Activated CD4-positive, CD25-positive, alpha-beta regulatory T cell (primary cell): ENCODE results near the gene YBX3.
A peak's percentile ranks its signal among the peaks of the same experiment; 100 is the strongest.
"Not testable (repeated sequence)": the region's sequence is repeated elsewhere in the genome, so short reads cannot be mapped to it uniquely, and the experiment has no call there.

Experiments
- DNase-seq, 4 experiments: peaks; one replicate each; lab custom pipeline; 2025; lab: John Stamatoyannopoulos, UW

YBX3 gene

DNA sequence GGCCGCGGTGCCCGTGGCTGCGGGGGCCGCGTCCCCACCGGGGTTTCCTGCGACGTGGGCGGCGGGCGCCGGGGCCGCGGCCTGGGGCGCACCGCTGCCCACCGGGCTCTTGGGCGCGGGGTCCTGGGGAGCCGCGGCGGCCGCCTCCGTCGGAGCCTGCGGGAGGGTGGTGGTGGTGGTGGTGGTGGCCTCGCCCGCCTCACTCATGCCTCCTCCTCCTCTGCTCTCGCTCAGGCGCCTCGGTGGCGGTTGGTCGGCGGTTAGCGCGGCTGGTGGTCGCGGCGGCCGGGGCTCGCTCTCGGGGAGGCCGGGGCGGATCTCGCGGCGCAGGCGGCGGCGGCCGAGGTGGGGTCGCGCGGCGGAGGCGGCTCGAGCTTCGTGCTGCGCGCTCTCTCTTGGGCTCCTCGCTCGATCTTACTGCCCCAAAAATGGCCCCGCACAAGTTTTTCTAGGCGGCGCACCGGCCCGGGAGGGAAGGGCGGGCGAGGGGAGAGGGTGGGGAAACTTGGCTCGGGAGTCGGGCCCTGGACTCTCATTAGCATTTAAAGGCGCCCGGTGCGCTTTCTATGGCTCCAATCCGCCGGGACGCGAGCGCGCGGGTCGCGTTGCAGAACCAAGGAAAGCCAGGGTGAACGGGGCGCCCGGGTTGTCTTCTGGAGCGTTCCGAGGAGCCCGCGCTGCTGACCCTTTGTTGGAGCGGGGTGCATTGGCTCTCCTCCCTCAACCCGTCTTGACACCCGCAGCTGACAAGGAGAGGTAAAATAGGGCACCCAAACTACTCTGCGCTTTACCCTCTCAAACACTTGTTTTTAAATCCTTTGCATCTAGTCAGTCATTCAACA is at the start of gene YBX3:
TSS of gene YBX3 (minus strand) at position 419 of the 842 bp plus-strand sequence. CDS start at position 207, 212 bp downstream.
- no peak for DNase-seq

DNA sequence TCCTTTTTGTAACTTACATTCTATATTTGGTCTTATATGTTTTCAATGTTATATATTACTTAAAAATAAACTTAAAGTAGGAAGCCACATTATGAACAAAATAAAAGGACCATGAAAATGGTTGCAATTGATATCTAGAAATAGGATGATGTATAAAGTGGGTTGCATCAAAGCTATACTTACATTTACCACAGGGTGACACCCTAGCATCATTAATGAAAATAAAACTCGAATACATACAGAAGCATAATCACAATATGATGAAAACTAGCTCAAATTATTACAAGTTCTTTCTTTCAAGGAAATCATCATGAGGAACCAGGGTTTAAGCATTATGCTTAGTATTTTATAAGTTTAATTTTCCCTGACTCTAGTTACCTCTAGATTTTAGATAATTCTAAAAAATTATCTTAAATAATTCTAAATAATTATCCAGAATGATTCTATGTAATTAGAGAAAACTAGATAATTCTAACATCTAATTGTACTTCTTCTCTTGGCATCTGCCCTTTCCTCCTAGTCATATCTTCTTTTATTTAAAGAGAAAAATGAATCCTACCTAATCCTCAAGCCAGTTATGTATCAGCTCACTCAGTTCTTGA is 48.1 kb upstream of the YBX3 start:
- DNase-seq: no peak

GRCh38 chr12:10759657-10760056 is 36.5 kb upstream of the YBX3 start:
- DNase-seq: no peak

- no peak for DNase-seq
Observed at GRCh38 chr12:10756194-10756593, 33.1 kb upstream of the YBX3 start.

- no peak for DNase-seq
Observed at GRCh38 chr12:10753059-10753458, 29.9 kb upstream of the YBX3 start.

DNA sequence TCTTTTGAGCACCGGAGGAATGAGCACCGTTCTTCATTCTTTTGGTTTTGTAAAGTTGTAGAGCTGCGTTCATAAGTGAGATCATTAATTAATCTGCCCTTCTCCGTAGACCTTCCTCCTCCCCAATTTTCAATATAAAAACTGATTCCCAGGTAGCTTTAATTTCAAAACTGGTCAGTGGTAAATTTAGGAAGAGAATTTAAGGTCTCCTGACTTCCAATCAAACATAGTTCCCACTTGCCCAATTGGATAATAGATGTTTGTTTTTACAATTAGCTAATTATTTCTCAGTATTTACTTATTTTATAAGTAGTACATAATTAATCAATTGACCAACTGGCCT is 27.2 kb upstream of the YBX3 start:
- DNase-seq: no peak

DNA sequence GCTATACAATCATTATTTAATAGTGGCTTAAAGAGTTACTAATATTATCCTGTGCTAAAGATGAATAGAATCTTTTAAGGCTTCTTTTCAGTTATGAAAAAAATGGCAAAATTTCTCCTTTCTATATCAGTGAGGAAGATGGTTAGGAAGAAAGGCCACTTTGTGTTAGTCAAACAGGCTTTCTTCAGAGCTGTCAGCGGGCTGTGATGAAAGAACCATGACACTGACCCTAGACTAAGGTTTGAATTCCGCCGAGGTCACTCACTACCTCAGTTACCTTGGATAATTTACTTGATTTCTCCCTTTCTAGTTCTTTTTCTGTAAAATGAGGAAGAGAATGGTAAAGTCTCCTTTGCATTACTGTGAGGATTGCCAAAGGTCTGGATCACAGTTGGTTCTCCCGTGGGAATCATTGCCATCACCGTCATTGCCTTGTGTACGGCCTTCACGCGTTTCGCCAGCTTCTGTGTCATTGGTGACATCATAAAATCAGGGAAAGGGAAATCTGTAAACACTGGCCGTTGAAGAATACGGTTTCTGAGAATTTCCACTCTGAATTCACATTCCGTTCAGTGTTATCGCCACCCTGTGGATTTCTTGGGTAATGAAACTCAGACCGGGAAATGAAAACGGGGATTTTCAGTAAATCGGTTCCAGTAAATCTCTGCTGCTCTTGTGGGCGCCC is 26.7 kb upstream of the YBX3 start:
- DNase-seq: peak in 3 of 4 experiments; percentile 6 to 29 (median 19)

DNA sequence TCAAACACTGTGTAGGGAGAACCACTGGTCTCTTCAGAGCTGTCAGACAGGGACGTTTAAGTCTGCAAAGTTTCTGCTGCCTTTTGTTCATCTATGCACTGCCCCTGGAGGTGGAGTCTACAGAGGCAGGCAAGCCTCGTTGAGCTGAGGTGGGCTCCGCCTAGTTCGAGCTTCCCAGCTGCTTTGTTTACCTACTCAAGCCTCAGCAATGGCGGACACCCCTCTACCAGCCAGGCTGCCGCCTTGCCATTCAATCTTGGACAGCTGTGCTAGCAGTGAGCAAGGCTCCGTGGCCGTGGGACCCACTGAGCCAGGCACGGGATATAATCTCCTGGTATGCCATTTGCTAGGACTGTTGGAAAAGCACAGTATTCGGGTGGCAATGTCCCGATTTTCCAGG is 24.6 kb upstream of the YBX3 start:
- no peak for DNase-seq

DNA sequence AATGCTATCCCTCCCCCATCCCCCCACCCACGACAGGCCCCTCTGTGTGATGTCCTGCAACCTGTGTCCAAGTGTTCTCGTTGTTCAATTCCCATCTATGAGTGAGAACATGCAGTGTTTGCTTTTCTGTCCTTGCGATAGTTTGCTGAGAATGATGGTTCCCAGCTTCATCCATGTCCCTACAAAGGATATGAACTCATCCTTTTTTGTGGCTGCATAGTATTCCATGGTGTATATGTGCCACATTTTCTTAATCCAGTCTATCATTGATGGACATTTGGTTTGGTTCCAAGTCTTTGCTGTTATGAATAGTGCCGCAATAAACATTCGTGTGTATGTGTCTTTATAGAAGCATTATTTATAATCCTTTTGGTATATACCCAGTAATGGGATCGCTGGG is 20.3 kb upstream of the YBX3 start:
- DNase-seq: not testable (repeated sequence)

- DNase-seq: no peak
Observed at GRCh38 chr12:10741845-10742244, 18.7 kb upstream of the YBX3 start.

GRCh38 chr12:10740182-10740581 is 17.1 kb upstream of the YBX3 start:
- DNase-seq: no peak

DNA sequence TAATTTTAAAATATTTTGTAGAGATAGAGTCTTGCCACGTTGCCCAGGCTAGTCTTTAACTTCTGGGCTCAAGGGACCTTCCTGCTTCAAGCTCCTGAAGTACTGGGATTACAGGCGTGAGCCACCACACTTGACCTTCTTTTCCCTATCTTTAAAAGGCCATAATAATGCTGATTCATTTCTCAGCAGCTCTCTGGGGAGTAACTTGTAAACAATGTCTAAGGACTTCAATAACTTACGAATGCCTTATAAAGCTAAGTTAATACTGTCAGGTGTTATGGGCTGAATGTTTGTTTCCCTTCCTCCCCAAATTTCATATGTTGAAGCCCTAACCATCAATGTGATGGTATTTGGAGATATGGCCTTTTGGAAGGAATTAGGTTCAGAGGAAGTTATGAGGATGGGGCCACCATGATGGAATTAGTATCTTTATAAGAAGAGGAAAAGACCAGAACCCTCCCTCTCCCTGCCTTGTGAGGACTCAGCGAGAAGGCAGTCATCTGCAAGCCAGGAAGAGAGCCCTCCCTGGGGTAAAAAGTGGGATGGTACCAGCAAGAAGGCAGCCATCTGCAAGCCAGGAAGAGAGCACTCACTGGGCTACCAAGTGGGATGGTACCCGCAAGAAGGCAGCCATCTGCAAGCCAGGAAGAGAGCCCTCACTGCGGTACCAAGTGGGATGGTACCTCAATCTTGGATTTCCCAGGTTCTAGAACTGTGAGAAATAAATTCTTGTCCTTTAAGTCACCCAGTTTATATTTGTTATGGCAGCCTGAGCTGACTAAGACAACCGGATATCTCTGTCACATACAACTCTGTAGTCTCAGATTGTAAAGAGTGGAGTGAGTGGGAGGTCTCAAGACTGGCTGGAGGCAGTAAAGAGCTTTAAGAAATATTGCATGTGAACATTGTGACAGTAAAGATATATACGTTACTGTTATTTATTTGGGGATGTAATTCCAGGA is 16.3 kb upstream of the YBX3 start:
- DNase-seq: no peak

- no peak for DNase-seq
Observed at GRCh38 chr12:10737249-10737648, 14.1 kb upstream of the YBX3 start.

GRCh38 chr12:10736463-10736862 is 13.3 kb upstream of the YBX3 start:
- DNase-seq: no peak

DNA sequence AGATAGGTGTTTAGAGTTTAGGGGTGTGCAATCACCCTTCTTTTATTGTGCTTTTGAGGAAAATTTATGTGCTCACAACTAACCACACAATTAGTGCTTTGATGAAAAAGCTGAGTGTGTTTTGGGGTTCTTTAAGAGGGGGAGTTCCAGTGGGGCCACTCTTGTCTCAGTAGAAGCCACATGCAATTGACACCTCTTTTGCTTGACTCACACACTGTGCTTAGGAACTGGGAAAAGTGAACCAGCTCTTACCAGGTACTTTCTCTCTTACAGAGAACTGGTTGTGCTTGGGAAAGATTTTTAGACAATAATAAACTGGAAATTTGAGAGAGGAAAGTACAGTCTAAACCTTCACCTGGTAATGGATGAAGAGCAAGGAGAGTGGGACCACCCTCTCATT is 12.3 kb upstream of the YBX3 start:
- no peak for DNase-seq

DNA sequence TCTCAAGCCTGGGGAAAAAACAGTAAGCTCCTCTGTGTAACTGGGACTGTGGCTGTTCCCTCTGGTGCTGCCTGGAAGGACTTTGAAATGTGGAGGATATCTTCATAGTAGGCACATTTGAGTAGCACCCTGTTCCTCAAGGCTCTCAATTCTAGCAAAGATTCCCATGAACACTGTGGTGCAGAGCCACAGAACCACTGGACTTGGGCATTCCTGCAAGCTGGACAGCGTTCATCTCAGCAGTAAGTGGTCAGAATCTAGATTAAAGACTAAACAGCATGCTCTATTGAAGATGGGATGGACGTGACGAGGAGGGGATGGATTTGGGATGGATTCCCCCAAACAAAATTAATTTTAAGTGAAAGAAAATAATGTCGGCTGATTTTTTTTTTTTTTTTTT is 9.4 kb upstream of the YBX3 start:
- no peak for DNase-seq

GRCh38 chr12:10732066-10732465 is 8.9 kb upstream of the YBX3 start:
- no peak for DNase-seq

GRCh38 chr12:10730559-10730958 is 7.4 kb upstream of the YBX3 start:
- no peak for DNase-seq

DNA sequence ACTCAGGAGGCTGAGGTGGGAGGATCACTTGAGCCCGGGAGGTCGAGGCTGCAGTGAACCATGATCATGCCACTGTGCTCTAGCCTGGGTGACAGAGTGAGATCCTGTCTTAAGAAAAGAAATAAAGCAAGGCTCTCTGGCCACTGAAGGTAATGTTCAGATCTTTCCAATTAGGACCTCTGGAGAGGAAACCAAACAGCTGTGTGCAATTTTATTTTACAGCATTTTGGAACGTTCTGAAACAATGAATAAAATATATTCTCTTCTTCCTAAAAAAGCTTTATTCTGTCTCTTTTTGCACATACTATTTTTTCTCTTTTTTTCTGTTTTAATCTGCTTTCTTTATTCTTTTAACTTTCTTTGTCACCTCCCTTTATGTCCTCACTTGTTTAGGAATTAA is 5.0 kb upstream of the YBX3 start:
- DNase-seq: no peak

GRCh38 chr12:10726945-10727344 is 3.8 kb upstream of the YBX3 start:
- DNase-seq: no peak

- no peak for DNase-seq
Observed at GRCh38 chr12:10725003-10725402, 1.9 kb upstream of the YBX3 start.

DNA sequence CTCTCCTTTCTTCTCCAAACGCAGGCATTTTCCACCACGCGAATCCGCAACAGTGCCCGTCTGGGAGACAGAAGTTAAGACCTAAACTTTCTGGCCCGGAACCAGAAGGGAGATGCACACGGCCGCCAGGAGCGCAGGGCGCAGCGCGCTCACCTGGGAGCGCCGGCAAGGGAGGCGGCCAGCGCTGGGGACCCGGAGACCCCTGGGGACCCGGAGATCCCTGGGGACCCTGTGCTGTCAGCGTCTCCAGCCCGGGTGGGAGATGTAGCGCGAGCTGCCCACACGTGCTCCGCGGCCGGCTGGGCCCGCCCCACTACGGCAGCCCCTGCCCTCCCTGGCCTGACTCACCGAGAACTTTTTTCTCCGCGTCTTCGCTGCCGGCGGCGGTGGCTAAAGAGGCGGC is 620 bp downstream of the YBX3 start:
- DNase-seq: no peak
